Activated CD4-positive, alpha-beta T cell treated with anti-CD3 and anti-CD28 coated beads, Interleukin-2, amount 10 ng/mL, durations not matched to agents 24 days and 14 days (primary cell): ENCODE data around the gene XPC. TPM values are rescaled to one million over a fixed set of nuclear protein-coding genes. Genes with fewer than 3 reads are reported as not detected.

Experiments used
- DNase-seq: peaks from one replicate; pipeline ENCODE4 v3.0.0; 2022
- H3K27ac Mint-ChIP-seq: one replicate; pipeline ENCODE4 v1.8.0; 2022; ENCODE audit warnings: mild to moderate bottlenecking, mixed read lengths
- H3K27me3 Mint-ChIP-seq: one replicate; pipeline ENCODE4 v1.8.0; 2022; ENCODE audit warnings: mixed read lengths
- H3K36me3 Mint-ChIP-seq: one replicate; pipeline ENCODE4 v1.8.0; 2022; ENCODE audit warnings: low read depth, mild to moderate bottlenecking, mixed read lengths
- H3K4me1 Mint-ChIP-seq: one replicate; pipeline ENCODE4 v1.8.0; 2021; ENCODE audit warnings: mixed read lengths
- H3K4me3 Mint-ChIP-seq: one replicate; pipeline ENCODE4 v1.8.0; 2022; ENCODE audit warnings: mild to moderate bottlenecking, moderate library complexity, mixed read lengths
- H3K9me3 Mint-ChIP-seq: one replicate; pipeline ENCODE4 v1.8.0; 2021; ENCODE audit warnings: mixed read lengths
- intact Hi-C: fragments of 100-400 bp; cut with micrococcal nuclease; formaldehyde crosslinking; loops from one replicate; pipeline ENCODE4 v1.15.1; 2023
- total RNA-seq: library from RNA; stranded (reverse); gene quantifications from 2 replicates; pipeline ENCODE4 v1.2.3, GENCODE V29; 2022

Gene XPC
- total RNA-seq, 1 donor from 2014 or later = 29.7 TPM

DNA sequence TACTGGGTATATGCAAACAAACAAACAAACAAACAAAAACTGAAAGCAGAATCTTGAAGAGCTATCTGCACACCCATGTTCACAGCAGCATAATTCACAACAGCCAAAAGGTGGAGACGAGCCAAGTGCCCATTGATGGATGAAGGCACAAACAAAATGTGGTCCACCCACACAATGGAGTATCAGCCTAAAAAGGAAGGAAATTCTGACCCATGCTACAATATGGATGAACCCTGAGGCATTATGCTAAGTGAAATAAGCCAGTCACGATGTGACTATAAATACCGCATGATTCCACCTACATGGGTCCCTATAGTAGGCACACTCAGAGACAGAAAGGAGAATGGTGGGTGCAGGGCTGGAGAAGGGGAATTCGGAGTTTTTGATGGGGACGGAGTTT is 24.1 kb downstream of the XPC start:
- Mint-ChIP-seq H3K4me3 (no peak overlapping the region), H3K9me3 (no peaks in the 10 kb centered on the region), H3K27ac (no peak overlapping the region), H3K36me3 (peaks cover 39% of the 10 kb centered on the region), H3K27me3 (no peaks in the 10 kb centered on the region), H3K4me1 (peaks cover 5% of the 10 kb centered on the region)
- intact Hi-C loops = no loop called here
- no peak for DNase-seq

- Mint-ChIP-seq H3K36me3 (peaks cover 35% of the 10 kb centered on the region), H3K27me3 (no peaks in the 10 kb centered on the region), H3K4me1 (peaks cover 5% of the 10 kb centered on the region), H3K9me3 (no peaks in the 10 kb centered on the region), H3K4me3 (no peak overlapping the region), H3K27ac (no peak overlapping the region)
- intact Hi-C loops = no loop called here
- no peak for DNase-seq
Measured at GRCh38 chr3:14153663-14154062, 24.7 kb downstream of the XPC start.

GRCh38 chr3:14152963-14153355 is 25.4 kb downstream of the XPC start:
- DNase-seq = no peak
- Mint-ChIP-seq H3K36me3 (peaks cover 29% of the 10 kb centered on the region), H3K9me3 (no peaks in the 10 kb centered on the region), H3K4me1 (peaks cover 5% of the 10 kb centered on the region), H3K27ac (no peak overlapping the region), H3K4me3 (no peak overlapping the region), H3K27me3 (no peaks in the 10 kb centered on the region)
- intact Hi-C loops = no loop called here

GRCh38 chr3:14152233-14152962 is 26.0 kb downstream of the XPC start:
- DNase-seq = no peak
- intact Hi-C loops = no loop called here
- Mint-ChIP-seq H3K27ac (no peak overlapping the region), H3K27me3 (no peaks in the 10 kb centered on the region), H3K4me1 (peaks cover 5% of the 10 kb centered on the region), H3K4me3 (no peak overlapping the region), H3K9me3 (no peaks in the 10 kb centered on the region), H3K36me3 (peaks cover 29% of the 10 kb centered on the region)

GRCh38 chr3:14151471-14152083 is 26.8 kb downstream of the XPC start:
- DNase-seq = no peak
- Mint-ChIP-seq H3K27me3 (no peaks in the 10 kb centered on the region), H3K9me3 (no peaks in the 10 kb centered on the region), H3K4me1 (peaks cover 5% of the 10 kb centered on the region), H3K27ac (no peak overlapping the region), H3K4me3 (no peak overlapping the region), H3K36me3 (peaks cover 34% of the 10 kb centered on the region)
- intact Hi-C loops = no loop called here

DNA sequence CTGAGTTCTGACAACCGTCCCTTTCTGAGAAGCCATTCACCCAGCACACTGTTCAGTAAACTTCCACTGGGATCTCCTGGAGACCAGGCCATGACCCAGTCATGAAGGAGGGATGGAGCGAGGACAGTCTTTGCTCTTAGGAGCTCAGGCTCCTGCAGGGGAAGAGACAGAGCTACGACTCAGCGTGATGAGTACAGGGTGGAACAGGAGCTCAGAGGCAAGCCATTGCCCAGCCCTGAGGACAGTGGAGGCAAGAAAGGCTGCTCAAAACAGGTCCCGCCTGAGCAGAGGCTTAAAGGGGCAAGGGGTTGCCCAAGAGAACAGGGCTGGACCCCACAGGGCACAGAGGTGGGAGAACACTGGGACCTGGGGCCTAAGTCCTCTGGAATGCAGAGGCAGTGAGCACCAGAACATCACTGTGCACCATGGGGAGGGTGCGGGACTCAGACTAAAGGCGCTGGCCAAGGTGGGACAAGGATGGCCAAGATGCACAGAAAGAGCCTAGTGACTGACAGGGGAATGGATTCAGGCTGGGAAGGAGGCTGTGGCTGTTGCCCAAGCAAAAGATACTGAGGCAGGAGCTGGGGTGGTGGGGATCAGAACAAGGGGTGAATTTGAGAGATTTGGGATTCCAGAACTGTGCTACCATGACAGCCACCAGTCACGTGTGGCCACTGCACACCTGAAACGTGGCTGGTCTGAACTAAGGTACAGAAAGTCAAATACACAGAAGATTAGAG is 27.7 kb downstream of the XPC start:
- H3K9me3 Mint-ChIP-seq = no peaks in the 10 kb centered on the region

DNA sequence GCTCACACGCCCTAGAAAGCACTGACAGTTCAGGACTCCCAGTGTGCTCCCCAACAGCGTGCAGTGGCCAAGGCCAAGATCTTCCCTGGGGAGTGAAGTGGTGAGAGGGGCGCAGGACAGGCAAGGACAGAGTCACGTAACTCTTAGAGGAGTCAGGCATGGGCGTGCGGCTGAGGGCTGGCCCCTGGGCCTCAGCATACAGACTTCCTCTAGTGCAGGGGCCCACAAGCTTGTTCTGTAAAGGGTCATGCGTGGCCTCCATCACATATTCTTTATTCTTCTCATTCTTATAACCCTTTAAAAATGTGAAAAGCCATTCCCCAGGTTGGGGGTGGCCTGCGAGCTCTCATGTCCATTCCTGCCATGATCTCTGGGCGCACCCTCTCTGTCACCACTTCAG is 28.3 kb downstream of the XPC start:
- intact Hi-C loops = no loop called here
- H3K9me3 Mint-ChIP-seq = no peaks in the 10 kb centered on the region
- H3K27ac Mint-ChIP-seq = no peak overlapping the region
- H3K4me3 Mint-ChIP-seq = no peak overlapping the region
- no peak for DNase-seq
- no peaks in the 10 kb centered on the region for H3K27me3 Mint-ChIP-seq
- peaks cover 6% of the 10 kb centered on the region for H3K4me1 Mint-ChIP-seq
- H3K36me3 Mint-ChIP-seq = peaks cover 39% of the 10 kb centered on the region

More for the DNA sequence above, 27.7 kb downstream of the XPC start:
- no peaks in the 10 kb centered on the region for H3K27me3 Mint-ChIP-seq
- intact Hi-C loops = no loop called here
- DNase-seq = no peak
- H3K36me3 Mint-ChIP-seq = peaks cover 35% of the 10 kb centered on the region
- no peak overlapping the region for H3K27ac Mint-ChIP-seq
- H3K4me3 Mint-ChIP-seq = no peak overlapping the region
- H3K4me1 Mint-ChIP-seq = peaks cover 3% of the 10 kb centered on the region

DNA sequence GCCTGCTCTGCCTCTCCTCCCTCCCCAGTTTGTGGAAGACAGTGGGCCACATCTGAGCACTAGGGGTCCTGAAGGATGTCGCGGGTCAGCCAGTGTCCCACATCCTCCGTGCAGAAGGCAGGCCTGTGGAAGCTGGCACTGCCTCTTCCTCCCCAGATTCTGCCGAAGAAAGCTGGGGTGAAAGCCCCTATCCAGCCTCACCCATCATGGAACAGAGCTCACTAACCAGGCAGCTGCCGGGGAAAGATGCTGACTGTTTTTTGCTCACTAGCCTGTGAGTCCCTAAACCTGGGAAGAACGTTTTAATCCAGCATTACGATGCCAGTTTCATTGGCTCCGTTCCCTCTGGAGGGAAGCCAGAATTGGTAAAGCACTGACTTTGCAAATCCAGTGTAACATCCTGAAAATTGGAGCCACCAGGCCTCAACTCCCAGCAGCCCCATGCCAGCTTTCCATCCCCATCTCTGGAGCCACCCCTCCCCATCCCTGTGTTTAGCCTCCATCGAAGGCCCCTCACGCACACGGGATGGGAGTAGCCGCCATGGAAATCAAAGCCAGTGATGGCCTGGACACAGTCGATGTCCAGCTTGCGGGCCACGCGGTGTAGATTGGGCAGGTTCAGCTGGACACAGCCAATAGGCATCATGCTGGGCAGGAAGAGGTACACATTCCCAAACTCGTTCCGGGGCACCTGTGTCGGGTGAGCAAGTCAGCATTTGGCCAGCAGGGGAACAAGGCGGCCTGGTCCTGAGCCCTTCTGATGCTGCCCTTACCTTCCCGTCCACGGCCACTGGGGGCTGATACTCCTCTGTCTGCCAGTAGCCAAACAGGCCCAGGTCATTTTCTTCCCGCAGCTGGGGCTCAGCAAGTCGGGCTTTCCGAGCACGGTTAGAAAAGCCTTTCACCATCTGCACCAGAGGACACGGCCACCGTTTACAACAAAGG is 30.1 kb downstream of the XPC start:
- intact Hi-C loops = no loop called here
- no peak for DNase-seq
- Mint-ChIP-seq H3K27ac (no peak overlapping the region), H3K4me3 (no peak overlapping the region), H3K9me3 (no peaks in the 10 kb centered on the region), H3K27me3 (no peaks in the 10 kb centered on the region), H3K36me3 (peaks cover 31% of the 10 kb centered on the region), H3K4me1 (peaks cover 12% of the 10 kb centered on the region)

DNA sequence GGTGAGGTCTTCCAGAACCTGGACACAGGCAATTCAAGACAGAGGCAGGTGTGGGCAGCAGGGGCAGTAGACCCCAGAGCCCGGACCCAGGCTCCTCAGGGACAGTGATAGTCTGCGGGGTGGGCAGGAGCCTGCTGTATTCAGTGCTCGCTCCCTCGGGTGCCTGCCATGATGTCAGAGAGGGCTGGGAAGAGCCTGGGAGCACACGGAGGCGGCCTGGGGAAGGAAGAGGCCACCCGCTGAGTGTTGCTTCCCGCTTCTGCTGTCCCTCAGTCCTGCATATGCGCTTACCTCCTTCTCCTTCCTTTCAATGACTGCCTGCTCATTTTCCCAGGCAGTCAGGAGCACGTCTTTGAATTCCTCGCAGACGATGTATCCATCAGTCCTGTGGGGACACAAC is 30.8 kb downstream of the XPC start:
- intact Hi-C loops = no loop called here
- DNase-seq = no peak
- H3K4me1 Mint-ChIP-seq = peaks cover 19% of the 10 kb centered on the region
- no peaks in the 10 kb centered on the region for H3K9me3 Mint-ChIP-seq
- H3K27ac Mint-ChIP-seq = no peak overlapping the region
- H3K36me3 Mint-ChIP-seq = peaks cover 34% of the 10 kb centered on the region
- H3K27me3 Mint-ChIP-seq = no peaks in the 10 kb centered on the region
- H3K4me3 Mint-ChIP-seq = no peak overlapping the region

DNA sequence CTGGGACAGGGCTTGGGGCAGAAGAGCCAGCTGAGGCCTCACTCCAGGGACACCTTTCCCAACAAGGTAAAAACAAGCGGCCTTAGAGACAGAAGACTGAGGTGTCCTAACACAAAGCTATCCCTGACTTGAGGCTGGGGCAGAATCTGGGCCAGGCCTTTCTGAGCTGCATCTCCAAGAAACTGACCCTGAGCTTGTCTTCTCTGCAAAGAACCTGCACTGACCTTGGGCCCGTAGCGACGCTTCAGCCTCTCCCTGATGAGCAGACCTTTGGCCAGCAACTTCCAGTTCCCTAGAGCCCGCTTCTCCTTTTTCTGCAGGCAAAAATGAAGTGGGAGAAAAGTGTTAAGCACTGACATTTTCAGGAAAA is 31.4 kb downstream of the XPC start:
- peaks cover 24% of the 10 kb centered on the region for H3K4me1 Mint-ChIP-seq
- intact Hi-C loops = no loop called here
- H3K27ac Mint-ChIP-seq = peak overlapping the region; percentile 84
- H3K4me3 Mint-ChIP-seq = no peak overlapping the region
- H3K36me3 Mint-ChIP-seq = peaks cover 38% of the 10 kb centered on the region
- no peaks in the 10 kb centered on the region for H3K9me3 Mint-ChIP-seq
- DNase-seq = no peak
- no peaks in the 10 kb centered on the region for H3K27me3 Mint-ChIP-seq

DNA sequence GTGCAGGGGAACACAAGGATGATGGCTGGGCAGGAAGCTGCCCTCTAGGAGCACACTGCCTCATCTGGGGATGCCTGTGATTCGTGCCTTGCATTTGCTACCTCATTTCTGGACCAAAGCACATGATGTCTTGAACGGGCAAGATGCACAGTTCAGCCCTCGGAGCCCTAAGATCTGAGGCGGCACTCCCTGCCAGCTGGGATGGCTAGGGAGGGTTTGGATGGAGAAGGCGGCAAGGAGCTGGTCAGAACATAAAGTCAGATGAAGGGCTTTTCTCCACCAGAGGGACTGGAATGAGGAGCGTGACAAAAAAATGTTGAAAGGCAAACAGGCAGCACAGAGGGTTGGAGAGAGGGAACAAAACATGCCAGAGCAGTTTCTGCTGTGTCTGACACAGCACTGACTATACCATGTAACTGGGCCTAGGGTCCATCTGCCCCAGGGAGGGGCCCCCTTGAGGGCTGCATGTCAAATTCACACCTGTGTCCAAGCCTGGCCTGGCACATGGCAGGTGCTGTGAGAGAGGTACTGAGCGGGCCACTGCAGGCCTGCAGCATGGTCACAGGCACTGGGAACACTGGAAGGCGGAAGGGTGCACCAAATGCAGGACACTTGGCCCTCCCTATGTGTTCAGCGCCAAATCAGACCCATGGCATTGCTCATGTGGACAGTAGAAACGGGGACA is 31.9 kb downstream of the XPC start:
- Mint-ChIP-seq H3K9me3 (no peaks in the 10 kb centered on the region), H3K4me3 (no peak overlapping the region), H3K27me3 (no peaks in the 10 kb centered on the region), H3K27ac (peak overlapping the region; percentile 84), H3K4me1 (peaks cover 28% of the 10 kb centered on the region), H3K36me3 (peaks cover 44% of the 10 kb centered on the region)
- intact Hi-C loops = no loop called here
- DNase-seq = no peak

DNA sequence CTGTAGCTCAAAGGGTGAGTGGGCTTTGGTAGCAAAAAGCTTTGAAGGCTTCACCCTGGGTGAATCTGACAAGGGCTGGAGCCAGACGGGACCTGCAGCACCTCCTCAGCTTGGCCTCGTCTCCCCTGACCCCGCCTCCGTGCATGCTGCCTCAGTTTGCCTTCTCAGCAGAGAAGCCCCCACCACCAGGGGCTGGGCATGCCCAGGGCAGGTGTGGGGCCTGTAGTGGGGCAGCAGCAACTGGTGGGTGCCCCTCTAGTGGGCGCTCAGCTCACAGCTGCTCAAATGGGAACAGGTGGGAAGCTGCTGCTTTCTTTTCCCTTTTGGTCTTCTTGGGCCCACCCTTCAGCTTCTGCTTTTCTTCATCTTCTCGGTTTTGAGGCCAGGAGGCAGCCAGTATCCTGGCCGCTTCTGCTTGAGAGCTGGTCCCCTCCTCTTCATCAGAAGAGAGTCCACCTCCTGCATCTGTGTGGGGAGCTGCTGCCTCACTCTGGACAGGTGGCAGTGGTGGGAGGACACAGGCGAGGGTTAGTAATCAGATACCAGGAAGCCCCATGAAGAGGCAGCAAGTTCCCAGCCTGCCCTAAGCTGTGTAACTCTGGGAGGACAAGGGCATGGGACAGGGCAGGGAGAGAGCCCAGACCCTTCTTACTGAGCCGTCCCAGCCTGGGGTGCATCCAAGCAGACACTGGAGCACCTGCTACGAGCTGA is 32.6 kb downstream of the XPC start:
- no peak overlapping the region for H3K4me3 Mint-ChIP-seq
- DNase-seq = no peak
- peaks cover 49% of the 10 kb centered on the region for H3K36me3 Mint-ChIP-seq
- intact Hi-C loops = no loop called here
- H3K9me3 Mint-ChIP-seq = no peaks in the 10 kb centered on the region
- no peaks in the 10 kb centered on the region for H3K27me3 Mint-ChIP-seq
- H3K27ac Mint-ChIP-seq = peak overlapping the region; percentile 84
- H3K4me1 Mint-ChIP-seq = peaks cover 30% of the 10 kb centered on the region

GRCh38 chr3:14145236-14145635 is 33.2 kb downstream of the XPC start:
- Mint-ChIP-seq H3K36me3 (peaks cover 53% of the 10 kb centered on the region), H3K4me1 (peaks cover 30% of the 10 kb centered on the region), H3K4me3 (peak overlapping the region; percentile 49), H3K27ac (peak overlapping the region; percentile 84), H3K9me3 (no peaks in the 10 kb centered on the region), H3K27me3 (no peaks in the 10 kb centered on the region)
- no peak for DNase-seq
- intact Hi-C loops = no loop called here
